Prostate gland (tissue), 2 donors: ENCODE data around the gene PIF1. TPM values are rescaled to one million over a fixed set of nuclear protein-coding genes. Genes with fewer than 3 reads are reported as not detected.

Experiments used
- DNase-seq: peaks from one replicate; pipeline ENCODE4 v3.0.0-alpha.2; 2019; ENCODE audit warnings: low spot score
- H3K27ac ChIP-seq, 2 donors: fragments of 200-600 bp; sonication (generic); 2 replicates each; pipeline ENCODE4 v1.5.1; 2017 to 2019
- H3K27me3 ChIP-seq: fragments of 200-600 bp; sonication (generic); replicated peaks from 2 replicates; pipeline ENCODE4 v1.5.1; 2019; ENCODE audit not compliant: insufficient read depth
- H3K36me3 ChIP-seq, 2 donors: fragments of 200-600 bp; sonication (generic); 1 replicate in 1 of 2; 2 replicates in 1 of 2; pipeline versions ENCODE4 v1.5.1 to v1.8.1; 2017 to 2019
- H3K4me1 ChIP-seq: fragments of 200-600 bp; sonication (generic); replicated peaks from 2 replicates; pipeline ENCODE4 v1.5.1; 2019
- H3K4me3 ChIP-seq, 2 donors: fragments of 200-600 bp; sonication (generic); 2 replicates each; pipeline ENCODE4 v1.5.1; 2017 to 2019
- H3K9me3 ChIP-seq: fragments of 200-600 bp; sonication (generic); 2 replicates; pipeline ENCODE4 v1.5.1; 2017
- CTCF ChIP-seq, 4 experiments: fragments of 200-600 bp in 2 of 4; fragments of 450-650 bp in 2 of 4; sonication (generic) in 2 of 4; IDR thresholded peaks; 1 replicate in 3 of 4; 2 replicates in 1 of 4; pipeline ENCODE4 v1.5.1; 2016 to 2019; ENCODE audit warnings: antibody characterized with exemption in 4 of 4, mild to moderate bottlenecking in 2 of 4, moderate library complexity in 2 of 4
- POLR2A ChIP-seq: fragments of 450-650 bp; IDR thresholded peaks from one replicate; pipeline ENCODE4 v1.6.1; 2016; ENCODE audit warnings: antibody characterized with exemption, mild to moderate bottlenecking
- POLR2AphosphoS5 ChIP-seq: sonication (generic); formaldehyde crosslinking; IDR thresholded peaks from one replicate; pipeline ENCODE4 v1.6.1; 2017; ENCODE audit warnings: antibody characterized with exemption
- WGBS: methylation state at CpG from one replicate; pipeline ENCODE4 v1.1.5; 2018; 5-methylcytosine and 5-hydroxymethylcytosine counted together
- intact Hi-C: fragments of 100-400 bp; cut with DNase I; formaldehyde crosslinking; loops from one replicate; pipeline ENCODE4 v1.14.2; 2022
- total RNA-seq, 2 donors: library from RNA; depleted of rRNA; stranded (reverse); fragments of >200 nt; gene quantifications; one replicate each; pipeline ENCODE4 v1.1.0, GENCODE V29; 2016

PIF1 gene
- 1 to 10 TPM in 1 of 2 donors, under 1 TPM in 1; 0.82 to 9.8 TPM for total RNA-seq

- intact Hi-C loops, result no loop called here
- WGBS, result 3% methylated on average over 35 of the region's 35 CpGs
- Histone ChIP-seq H3K4me3 (peak within 1 kb of the TSS; percentile 4 to 34), H3K36me3 (no peaks in the 10 kb centered on the region), H3K4me1 (peaks cover 4% of the 10 kb centered on the region), H3K27ac (peak within 1 kb of the TSS; percentile 51 to 63), H3K9me3 (no peaks in the 10 kb centered on the region), H3K27me3 (no peaks in the 10 kb centered on the region)
- DNase-seq, result peak; percentile 92
- TF ChIP-seq CTCF (IDR thresholded peaks at IDR 0.05) (peak in 2 of 4 experiments; percentile 23 to 33), POLR2A (peak; percentile 90), POLR2AphosphoS5 (peak; percentile 97)
Measured at GRCh38 chr15:64825431-64826294, at the start of gene PIF1. PIF1 (minus strand) TSS chr15:64825647; CDS start chr15:64824335, 1,312 bp downstream.

- Histone ChIP-seq H3K36me3 (no peaks in the 10 kb centered on the region), H3K27ac (no peak overlapping the region), H3K27me3 (no peaks in the 10 kb centered on the region), H3K4me1 (no peaks in the 10 kb centered on the region), H3K9me3 (no peaks in the 10 kb centered on the region), H3K4me3 (no peak overlapping the region)
- no peak for DNase-seq
- 87% methylated on average over 9 of the region's 9 CpGs for WGBS
- intact Hi-C loops, result no loop called here
- no peak for TF ChIP-seq POLR2A
- TF ChIP-seq POLR2AphosphoS5, result no peak
Measured at GRCh38 chr15:64870353-64870752, 44.9 kb upstream of the PIF1 start.

- Histone ChIP-seq H3K4me3 (no peak overlapping the region), H3K4me1 (no peaks in the 10 kb centered on the region), H3K9me3 (no peaks in the 10 kb centered on the region), H3K36me3 (no peaks in the 10 kb centered on the region), H3K27ac (no peak overlapping the region), H3K27me3 (no peaks in the 10 kb centered on the region)
- no peak for DNase-seq
- intact Hi-C loops, result no loop called here
- no peak for TF ChIP-seq CTCF (IDR thresholded peaks at IDR 0.05)
- no peak for TF ChIP-seq POLR2A
- no peak for TF ChIP-seq POLR2AphosphoS5
Measured at GRCh38 chr15:64869501-64869900, 44.1 kb upstream of the PIF1 start.

GRCh38 chr15:64865998-64866520 lies 40.6 kb upstream of the PIF1 start:
- intact Hi-C loops, result no loop called here
- TF ChIP-seq POLR2AphosphoS5, result no peak
- no peak for TF ChIP-seq POLR2A
- TF ChIP-seq CTCF (IDR thresholded peaks at IDR 0.05), result no peak
- WGBS, result 67% methylated on average over 6 of the region's 6 CpGs
- H3K27me3 ChIP-seq, result no peaks in the 10 kb centered on the region
- peaks cover 0 to 9% of the 10 kb centered on the region in 2 donors for H3K36me3 ChIP-seq
- DNase-seq, result no peak
- H3K4me1 ChIP-seq, result no peaks in the 10 kb centered on the region
- H3K9me3 ChIP-seq, result no peaks in the 10 kb centered on the region
- H3K4me3 ChIP-seq, result no peak overlapping the region
- no peak overlapping the region for H3K27ac ChIP-seq

GRCh38 chr15:64865126-64865997 lies 39.9 kb upstream of the PIF1 start:
- DNase-seq, result no peak
- H3K27me3 ChIP-seq, result no peaks in the 10 kb centered on the region
- TF ChIP-seq CTCF (IDR thresholded peaks at IDR 0.05) (no peak), POLR2AphosphoS5 (no peak), POLR2A (no peak)
- H3K4me1 ChIP-seq, result no peaks in the 10 kb centered on the region
- peaks cover 0 to 13% of the 10 kb centered on the region in 2 donors for H3K36me3 ChIP-seq
- H3K27ac ChIP-seq, result no peak overlapping the region
- H3K4me3 ChIP-seq, result no peak overlapping the region
- intact Hi-C loops, result no loop called here
- no peaks in the 10 kb centered on the region for H3K9me3 ChIP-seq
- 95% methylated on average over 11 of the region's 12 CpGs for WGBS
